ENCODE data around the gene ZBTB16. TPM values are rescaled to one million over a fixed set of nuclear protein-coding genes. Genes with fewer than 3 reads are reported as not detected.

The ZBTB16 gene
- total and polyA plus RNA-seq, 4 donors = 21.4 to 224 (median 102) TPM

- DNase-seq = no peak
- WGBS, 2 donors = 63 to 74% methylated on average over 3 of the region's 3 CpGs
- peaks cover 22 to 66% (median 49%) of the 10 kb centered on the region in 5 donors for H3K4me1 ChIP-seq (ENCODE audit: control insufficient read depth in 5 of 5, insufficient read depth in 5 of 5, low read length in 5 of 5)
- H3K27ac ChIP-seq (ENCODE audit: low read depth in 1 of 2, low read length in 1 of 2) = peak overlapping the region; percentile 50 to 90
- no peak for TF ChIP-seq CTCF (IDR thresholded peaks at IDR 0.05; ENCODE audit: control extremely low read depth, extremely low read depth)
- ATAC-seq (ENCODE audit: insufficient read depth, low FRiP score) = no peak
- H3K27me3 ChIP-seq (ENCODE audit: control insufficient read depth in 3 of 3, insufficient read depth in 3 of 3, low read length in 2 of 3) = peaks cover 0 to 5% (median 0%) of the 10 kb centered on the region in 3 donors
- H3K9ac ChIP-seq (ENCODE audit: insufficient read depth in 1 of 2, low read length in 2 of 2) = no peak overlapping the region
- no peak overlapping the region for H3K4me3 ChIP-seq
- H3K9me3 ChIP-seq (ENCODE audit: control insufficient read depth in 4 of 4, insufficient read depth in 3 of 4, low read length in 3 of 4) = no peaks in the 10 kb centered on the region
- peaks cover 0 to 27% (median 9%) of the 10 kb centered on the region in 4 donors for H3K36me3 ChIP-seq (ENCODE audit: control insufficient read depth in 4 of 4, insufficient read depth in 4 of 4, low read length in 4 of 4)
Measured at GRCh38 chr11:114080769-114081168, 21.3 kb downstream of the ZBTB16 start.

- ATAC-seq (ENCODE audit: insufficient read depth, low FRiP score) (no peak), DNase-seq (no peak)
- TF ChIP-seq CTCF (IDR thresholded peaks at IDR 0.05; ENCODE audit: control extremely low read depth, extremely low read depth) = no peak
- Histone ChIP-seq H3K27ac (ENCODE audit: low read depth in 1 of 2, low read length in 1 of 2) (peak overlapping the region; percentile 6 to 90), H3K4me3 (no peak overlapping the region), H3K9ac (ENCODE audit: insufficient read depth in 1 of 2, low read length in 2 of 2) (no peak overlapping the region), H3K27me3 (ENCODE audit: control insufficient read depth in 3 of 3, insufficient read depth in 3 of 3, low read length in 2 of 3) (peaks cover 0 to 5% (median 0%) of the 10 kb centered on the region in 3 donors), H3K4me1 (ENCODE audit: control insufficient read depth in 5 of 5, insufficient read depth in 5 of 5, low read length in 5 of 5) (peaks cover 17 to 64% (median 39%) of the 10 kb centered on the region in 5 donors), H3K9me3 (ENCODE audit: control insufficient read depth in 4 of 4, insufficient read depth in 3 of 4, low read length in 3 of 4) (peaks cover 0 to 3% (median 0%) of the 10 kb centered on the region in 4 donors), H3K36me3 (ENCODE audit: control insufficient read depth in 4 of 4, insufficient read depth in 4 of 4, low read length in 4 of 4) (peaks cover 0 to 23% (median 10%) of the 10 kb centered on the region in 4 donors)
- WGBS, 2 donors = 60 to 77% methylated on average over 9 of the region's 9 CpGs
Measured at GRCh38 chr11:114081641-114082414, 22.3 kb downstream of the ZBTB16 start.

GRCh38 chr11:114082415-114082748 lies 22.9 kb downstream of the ZBTB16 start:
- ATAC-seq (ENCODE audit: insufficient read depth, low FRiP score) (no peak), DNase-seq (peak; percentile 42 to 82 (median 80))
- H3K9ac ChIP-seq (ENCODE audit: insufficient read depth in 1 of 2, low read length in 2 of 2) = no peak overlapping the region
- H3K36me3 ChIP-seq (ENCODE audit: control insufficient read depth in 4 of 4, insufficient read depth in 4 of 4, low read length in 4 of 4) = peaks cover 0 to 25% (median 11%) of the 10 kb centered on the region in 4 donors
- peak overlapping the region in 1 of 2 donors; percentile 90 for H3K27ac ChIP-seq (ENCODE audit: low read depth in 1 of 2, low read length in 1 of 2)
- peaks cover 0 to 5% (median 0%) of the 10 kb centered on the region in 3 donors for H3K27me3 ChIP-seq (ENCODE audit: control insufficient read depth in 3 of 3, insufficient read depth in 3 of 3, low read length in 2 of 3)
- peaks cover 12 to 60% (median 34%) of the 10 kb centered on the region in 5 donors for H3K4me1 ChIP-seq (ENCODE audit: control insufficient read depth in 5 of 5, insufficient read depth in 5 of 5, low read length in 5 of 5)
- H3K4me3 ChIP-seq = no peak overlapping the region
- H3K9me3 ChIP-seq (ENCODE audit: control insufficient read depth in 4 of 4, insufficient read depth in 3 of 4, low read length in 3 of 4) = peaks cover 0 to 3% (median 0%) of the 10 kb centered on the region in 4 donors
- WGBS, 2 donors = 26 to 44% methylated on average over 6 of the region's 6 CpGs
- no peak for TF ChIP-seq CTCF (IDR thresholded peaks at IDR 0.05; ENCODE audit: control extremely low read depth, extremely low read depth)
